Esophagus muscularis mucosa (tissue), 4 donors: ENCODE results near the gene FAM241B.

Source experiments
- CTCF ChIP-seq, 3 experiments: fragments of 200-600 bp in 2 of 3; fragments of 450-650 bp in 1 of 3; sonication (generic) in 2 of 3; IDR thresholded peaks; one replicate each; pipeline ENCODE4 v1.5.1; 2017 to 2019; ENCODE audit warnings: antibody characterized with exemption in 3 of 3, mild to moderate bottlenecking in 2 of 3, moderate library complexity in 1 of 3
- EP300 ChIP-seq: sonication (generic); formaldehyde crosslinking; IDR thresholded peaks from one replicate; pipeline ENCODE4 v1.6.1; 2017; ENCODE audit warnings: antibody characterized with exemption
- POLR2A ChIP-seq: fragments of 450-650 bp; IDR thresholded peaks from one replicate; pipeline ENCODE4 v1.6.1; 2017; ENCODE audit warnings: antibody characterized with exemption, moderate library complexity, mild to moderate bottlenecking, low read depth
- POLR2AphosphoS5 ChIP-seq, 2 donors: sonication (generic); formaldehyde crosslinking; IDR thresholded peaks; one replicate each; pipeline ENCODE4 v1.6.1; 2017; ENCODE audit warnings: antibody characterized with exemption in 2 of 2

- TF ChIP-seq CTCF (IDR thresholded peaks at IDR 0.05) (no peak), EP300 (no peak), POLR2A (no peak), POLR2AphosphoS5 (IDR thresholded peaks at IDR 0.05) (no peak)
Measured at GRCh38 chr10:69609077-69609476, 21.0 kb upstream of the FAM241B start.
